ENCODE measurements around the gene MGAM2.
"Not testable (repeated sequence)": the region's sequence is repeated elsewhere in the genome, so short reads cannot be mapped to it uniquely, and the experiment has no call there.

The MGAM2 gene

GRCh38 chr7:142111499-142111898, at the start of gene MGAM2:
Gene MGAM2 (plus strand): TSS chr7:142111718. CDS start chr7:142116874, 5,156 bp downstream.
- DNase-seq (ENCODE audit: low spot score): no peak

- no peak for DNase-seq (ENCODE audit: low spot score)
Measured at GRCh38 chr7:142063551-142064442, 47.7 kb upstream of the MGAM2 start.

- no peak for DNase-seq (ENCODE audit: low spot score)
Measured at GRCh38 chr7:142066536-142066935, 45.0 kb upstream of the MGAM2 start.

- no peak for DNase-seq (ENCODE audit: low spot score)
Measured at GRCh38 chr7:142077762-142078161, 33.8 kb upstream of the MGAM2 start.

GRCh38 chr7:142083605-142084004, 27.9 kb upstream of the MGAM2 start:
- DNase-seq (ENCODE audit: low spot score): no peak

GRCh38 chr7:142085428-142085827, 26.1 kb upstream of the MGAM2 start:
- DNase-seq (ENCODE audit: low spot score): no peak

- DNase-seq (ENCODE audit: low spot score): no peak
Measured at GRCh38 chr7:142088022-142088714, 23.4 kb upstream of the MGAM2 start.

- DNase-seq (ENCODE audit: low spot score): no peak
Measured at GRCh38 chr7:142089035-142089434, 22.5 kb upstream of the MGAM2 start.

GRCh38 chr7:142091961-142092360, 19.6 kb upstream of the MGAM2 start:
- DNase-seq (ENCODE audit: low spot score): no peak

GRCh38 chr7:142094861-142095260, 16.7 kb upstream of the MGAM2 start:
- DNase-seq (ENCODE audit: low spot score): no peak

GRCh38 chr7:142097571-142097970, 13.9 kb upstream of the MGAM2 start:
- DNase-seq (ENCODE audit: low spot score): no peak

- no peak for DNase-seq (ENCODE audit: low spot score)
Measured at GRCh38 chr7:142098004-142098403, 13.5 kb upstream of the MGAM2 start.

- DNase-seq (ENCODE audit: low spot score): not testable (repeated sequence)
Measured at GRCh38 chr7:142099347-142099746, 12.2 kb upstream of the MGAM2 start.

- no peak for DNase-seq (ENCODE audit: low spot score)
Measured at GRCh38 chr7:142100634-142101033, 10.9 kb upstream of the MGAM2 start.

- not testable (repeated sequence) for DNase-seq (ENCODE audit: low spot score)
Measured at GRCh38 chr7:142101794-142102193, 9.7 kb upstream of the MGAM2 start.

GRCh38 chr7:142104550-142105527, 6.7 kb upstream of the MGAM2 start:
- DNase-seq (ENCODE audit: low spot score): no peak

- DNase-seq (ENCODE audit: low spot score): no peak
Measured at GRCh38 chr7:142108728-142109505, 2.6 kb upstream of the MGAM2 start.

GRCh38 chr7:142110098-142110497, 1.4 kb upstream of the MGAM2 start:
- DNase-seq (ENCODE audit: low spot score): no peak

GRCh38 chr7:142110638-142111037, 880 bp upstream of the MGAM2 start:
- DNase-seq (ENCODE audit: low spot score): no peak

GRCh38 chr7:142112086-142112485, 568 bp downstream of the MGAM2 start:
- DNase-seq (ENCODE audit: low spot score): no peak

GRCh38 chr7:142114207-142114606, 2.7 kb downstream of the MGAM2 start:
- no peak for DNase-seq (ENCODE audit: low spot score)

Measured in CD4-positive, alpha-beta T cell treated with Interleukin-6 at 100 ng/mL for 8 hours (primary cell).